NCI-H1930 (cell line): ENCODE measurements around the gene HNRNPUL1.
"Not testable (repeated sequence)": the region's sequence is repeated elsewhere in the genome, so short reads cannot be mapped to it uniquely, and the experiment has no call there.

ENCODE experiments used
- DNase-seq, 2 experiments: peaks; one replicate each; lab custom pipeline; 2025; lab: John Stamatoyannopoulos, UW

The HNRNPUL1 gene

DNA sequence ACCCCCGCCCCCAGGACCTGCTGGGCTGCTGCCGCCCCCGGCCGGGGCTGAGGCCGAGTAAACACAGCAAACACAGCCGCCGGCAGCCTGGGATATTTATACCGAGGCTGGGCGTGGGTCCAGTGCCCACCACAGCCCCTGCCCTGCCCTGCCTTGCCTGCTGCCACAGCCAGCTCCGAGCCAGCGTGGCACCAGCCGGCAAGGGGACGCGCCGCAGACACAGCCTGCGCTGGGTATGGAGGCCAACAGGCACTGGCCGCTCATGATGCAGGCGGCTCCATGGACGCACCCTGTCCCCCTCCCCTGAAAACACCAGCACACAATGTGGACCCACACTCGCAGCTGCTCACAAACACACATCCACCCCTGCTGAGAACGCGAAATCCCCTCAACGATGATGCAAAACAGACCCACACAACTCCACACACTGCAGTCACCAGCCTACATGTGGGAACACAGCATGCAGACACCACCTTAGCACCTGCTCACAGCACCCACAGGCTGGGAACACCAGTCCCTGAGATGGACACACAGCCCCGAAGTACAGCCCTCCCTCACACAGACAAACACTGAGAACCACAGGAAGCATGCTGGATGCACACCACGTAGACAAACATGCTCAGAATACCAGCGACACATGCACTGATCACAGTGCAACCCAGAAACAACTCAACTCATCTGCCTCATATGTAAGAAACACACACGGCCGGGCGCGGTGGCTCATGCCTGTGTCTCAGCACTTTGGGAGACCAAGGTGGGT, 62.0 kb downstream of the HNRNPUL1 start:
- no peak for DNase-seq

DNA sequence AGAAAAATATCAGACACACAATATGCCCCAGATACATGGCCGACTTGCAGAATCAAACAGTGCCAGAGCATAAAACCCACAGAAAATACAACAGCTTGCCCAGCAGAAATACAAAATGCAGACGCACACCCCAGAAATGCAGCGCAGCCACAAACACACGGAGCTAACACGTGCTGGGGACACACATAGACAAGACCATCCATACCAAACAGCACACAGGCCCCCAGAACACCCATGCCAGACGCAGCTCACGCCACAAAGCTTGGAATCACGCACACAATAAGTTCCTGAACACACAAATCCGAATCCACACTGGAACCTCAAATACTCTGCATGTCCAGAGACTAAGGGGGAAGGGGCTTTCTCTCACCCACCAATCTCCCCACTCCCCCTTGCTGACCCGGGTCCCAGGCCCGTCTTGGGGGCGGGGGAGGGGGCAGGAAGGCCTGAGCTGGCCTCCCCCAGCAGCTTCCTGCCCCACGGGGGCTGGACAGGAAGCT, 63.0 kb downstream of the HNRNPUL1 start:
- DNase-seq = no peak

DNA sequence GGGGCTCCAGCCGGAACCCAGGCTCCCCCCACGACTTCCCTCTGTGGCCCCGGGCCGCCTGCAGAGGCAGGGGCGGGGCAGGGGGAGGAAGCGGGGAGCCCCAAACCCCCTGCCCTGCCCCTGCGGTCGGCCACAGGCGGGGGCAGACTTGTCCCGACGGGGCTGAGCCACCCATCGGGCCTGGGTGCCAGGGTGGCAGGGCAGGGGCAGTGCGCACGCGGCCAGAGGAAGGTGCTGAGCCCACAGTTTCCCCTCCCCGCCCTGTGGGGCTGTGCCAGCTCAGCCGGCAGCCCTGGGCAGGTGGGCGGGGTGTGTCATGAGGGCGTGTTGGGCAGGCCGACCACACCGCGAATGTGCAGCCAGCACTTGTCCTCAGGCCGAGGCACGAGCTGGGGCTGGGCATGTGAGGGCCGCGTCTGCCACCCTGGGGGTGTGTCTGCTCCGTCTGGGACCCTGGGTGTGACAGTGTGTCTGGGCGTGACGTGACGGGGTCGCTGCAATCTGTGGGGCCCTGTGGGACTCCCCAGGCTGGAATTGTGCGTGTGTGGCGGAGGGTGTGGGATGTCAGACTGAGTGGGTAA, 63.5 kb downstream of the HNRNPUL1 start:
- no peak for DNase-seq

DNA sequence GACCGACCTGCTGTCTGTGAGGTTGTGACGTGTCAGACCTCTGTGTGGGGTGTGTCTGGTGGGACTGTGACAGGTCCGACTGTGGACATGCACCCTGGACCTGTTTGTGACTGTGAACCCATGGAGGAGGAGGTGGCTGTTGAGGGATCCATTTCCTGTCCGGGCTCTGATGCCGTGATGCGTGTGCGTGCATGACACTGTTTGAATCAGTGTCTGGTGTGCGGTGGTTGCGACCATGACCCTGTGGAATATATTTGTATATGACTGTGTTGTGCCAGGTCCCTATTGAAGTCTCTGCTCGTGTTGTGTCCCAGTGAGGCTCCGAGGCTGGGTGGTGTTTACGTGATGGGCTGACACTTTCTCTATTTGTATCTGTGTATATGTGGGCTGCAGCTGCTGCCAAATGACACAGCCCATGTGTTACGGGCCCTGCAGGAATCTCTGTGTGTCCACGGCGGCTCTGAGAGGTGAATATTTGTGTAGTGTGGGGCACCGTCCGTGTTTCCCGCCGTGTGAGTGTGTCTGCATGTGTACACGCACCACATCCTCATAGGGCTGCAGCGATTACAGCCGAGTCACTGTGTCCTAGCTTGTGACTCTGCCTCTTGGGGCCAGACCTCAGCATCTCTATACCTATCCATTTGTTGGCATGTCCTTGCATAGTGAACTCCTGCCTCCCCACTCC, 64.1 kb downstream of the HNRNPUL1 start:
- DNase-seq = no peak

DNA sequence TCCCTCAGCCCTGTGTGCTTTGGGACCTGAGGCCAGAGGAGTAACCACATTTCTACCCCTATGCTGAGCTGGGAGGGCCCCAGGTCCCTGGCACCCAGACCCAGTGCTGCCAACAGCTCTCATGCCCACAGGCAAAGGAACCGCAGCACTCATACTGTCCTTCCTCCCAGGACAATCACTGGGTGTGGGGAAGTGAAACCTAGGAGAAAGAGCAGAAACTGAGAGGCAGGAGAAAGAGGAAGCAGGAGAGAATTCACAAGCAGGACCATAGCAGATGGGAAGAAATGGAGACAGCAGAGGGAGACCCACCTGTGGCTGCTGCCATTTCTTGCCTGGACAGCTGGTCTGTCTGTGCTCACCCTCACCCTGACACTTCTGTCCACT, 64.7 kb downstream of the HNRNPUL1 start:
- no peak for DNase-seq

DNA sequence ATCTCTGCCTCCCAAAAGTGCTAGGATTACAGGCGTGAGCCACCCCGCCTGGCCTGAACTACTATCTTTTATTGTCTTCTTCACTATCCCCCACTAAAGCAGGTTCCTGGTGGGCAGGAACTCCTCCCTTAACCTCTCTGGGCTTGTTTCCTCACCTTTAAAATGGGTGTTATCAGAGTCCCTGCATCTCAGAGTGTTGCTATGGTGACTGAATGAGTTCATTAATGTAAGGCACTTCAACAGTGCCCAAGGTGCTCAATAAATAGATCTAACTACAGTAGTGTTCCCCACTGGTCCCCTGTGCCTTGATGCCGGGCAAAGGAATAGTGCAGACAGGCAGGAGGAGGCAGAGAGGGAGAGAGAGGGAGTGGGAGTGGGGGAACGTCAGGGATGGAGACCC, 66.3 kb downstream of the HNRNPUL1 start:
- no peak for DNase-seq

DNA sequence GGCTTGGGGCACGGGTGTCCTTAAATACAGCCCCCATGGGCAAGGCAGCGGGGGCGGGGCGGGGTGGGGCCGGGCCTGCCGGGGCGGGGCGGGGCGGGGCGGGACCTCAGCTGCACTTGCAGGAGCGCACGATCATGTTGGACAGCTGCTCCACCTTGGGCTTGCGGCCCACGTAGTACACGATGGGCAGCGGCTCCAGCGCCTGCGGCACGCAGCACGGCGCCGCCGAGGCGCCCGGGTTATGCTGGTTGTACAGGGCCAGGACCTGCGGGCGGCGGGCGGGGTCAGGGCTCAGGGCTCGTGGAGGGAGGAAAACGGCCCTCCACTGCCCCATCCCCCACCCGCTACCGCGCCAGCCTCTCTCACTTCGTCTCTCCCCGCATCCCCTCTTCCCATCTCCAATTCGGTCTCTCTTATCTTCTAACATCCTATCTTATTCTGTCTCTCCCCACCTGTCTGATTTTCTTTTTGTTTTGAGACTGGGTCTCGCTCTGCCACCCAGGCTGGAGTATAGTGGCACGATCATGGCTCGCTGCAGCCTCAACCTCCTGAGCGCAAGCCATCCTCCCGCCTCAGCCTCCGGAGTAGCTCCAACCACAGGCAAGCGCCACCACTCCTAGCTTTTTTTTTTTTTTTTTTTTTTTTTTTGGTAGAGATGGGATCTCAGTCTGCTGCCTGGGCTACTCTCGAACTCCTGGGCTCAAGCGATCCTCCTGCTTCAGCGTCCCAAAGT, 66.9 kb downstream of the HNRNPUL1 start:
- DNase-seq = no peak

DNA sequence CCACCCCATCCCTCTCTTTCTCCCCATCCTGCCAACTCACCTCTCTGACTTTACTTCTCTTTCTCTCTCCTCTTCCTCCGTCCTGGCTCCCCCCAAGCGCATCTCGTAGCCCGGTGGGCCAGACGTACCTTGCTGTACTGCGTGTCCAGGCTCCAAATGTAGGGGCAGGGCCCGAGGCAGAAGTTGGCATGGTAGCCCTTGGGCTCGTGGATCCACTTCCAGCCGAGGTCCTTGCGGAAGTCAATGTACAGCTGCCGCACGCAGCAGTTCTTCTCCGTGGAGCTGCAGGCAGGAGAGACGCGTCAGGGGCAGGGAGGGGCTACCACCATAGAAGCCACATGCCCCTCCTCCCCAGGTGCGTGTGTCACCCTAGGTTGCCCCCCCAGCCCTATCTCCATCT, 67.8 kb downstream of the HNRNPUL1 start:
- DNase-seq = no peak

DNA sequence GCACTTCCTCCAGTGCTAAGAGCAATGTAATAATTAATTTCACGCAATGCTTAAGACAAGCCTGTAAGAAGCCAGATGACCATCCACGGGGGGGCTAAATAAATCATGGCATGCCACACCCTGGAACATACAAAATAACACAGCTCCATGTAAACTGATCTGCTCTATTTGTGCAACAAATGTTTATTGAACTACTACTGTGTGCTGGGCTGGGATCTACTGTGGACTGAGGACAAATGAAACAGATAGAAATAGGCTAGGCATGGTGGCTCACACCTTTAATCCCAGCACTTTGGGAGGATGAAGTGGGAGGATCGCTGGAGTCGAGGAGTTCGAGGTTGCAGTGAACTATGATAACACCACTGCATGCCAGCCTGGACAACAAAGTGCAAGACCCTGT, 68.3 kb downstream of the HNRNPUL1 start:
- DNase-seq = no peak

DNA sequence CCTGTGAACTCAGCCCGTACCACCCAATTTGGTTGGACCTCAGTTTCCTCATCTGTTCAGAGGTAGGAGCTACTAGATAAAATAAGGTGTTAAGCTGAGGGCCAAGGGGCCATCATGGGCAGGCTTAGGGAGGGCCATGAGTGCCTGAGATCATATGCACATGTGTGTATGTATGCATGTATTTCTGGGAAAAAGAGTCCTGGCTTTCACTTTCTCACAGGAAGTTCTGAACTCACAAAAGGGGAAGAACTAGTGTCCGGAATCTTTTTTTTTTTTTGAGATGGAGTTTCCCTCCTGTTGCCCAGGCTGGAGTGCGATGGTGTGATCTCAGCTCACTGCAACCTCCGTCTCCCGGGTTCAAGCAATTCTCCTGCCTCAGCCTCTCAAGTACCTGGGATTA, 70.6 kb downstream of the HNRNPUL1 start:
- DNase-seq = no peak

DNA sequence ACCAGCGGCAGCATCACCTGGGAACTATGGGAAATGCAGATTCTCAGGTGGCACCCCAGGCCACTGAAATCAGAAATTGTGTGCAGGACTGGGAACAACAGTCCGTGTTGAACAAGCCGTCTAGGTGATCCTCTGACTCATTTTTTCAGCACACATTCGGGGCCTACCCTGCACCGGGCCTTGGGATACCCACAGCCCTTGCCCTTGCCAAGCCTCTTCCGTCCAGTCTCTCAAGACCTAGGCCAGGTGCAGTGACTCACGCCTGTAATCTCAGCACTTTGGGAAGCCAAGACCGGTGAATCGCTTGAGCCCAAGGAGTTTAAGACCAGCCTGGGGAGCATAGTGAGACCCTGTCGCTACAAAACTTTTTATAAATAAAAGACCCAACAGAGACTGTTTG, 71.3 kb downstream of the HNRNPUL1 start:
- DNase-seq = no peak

DNA sequence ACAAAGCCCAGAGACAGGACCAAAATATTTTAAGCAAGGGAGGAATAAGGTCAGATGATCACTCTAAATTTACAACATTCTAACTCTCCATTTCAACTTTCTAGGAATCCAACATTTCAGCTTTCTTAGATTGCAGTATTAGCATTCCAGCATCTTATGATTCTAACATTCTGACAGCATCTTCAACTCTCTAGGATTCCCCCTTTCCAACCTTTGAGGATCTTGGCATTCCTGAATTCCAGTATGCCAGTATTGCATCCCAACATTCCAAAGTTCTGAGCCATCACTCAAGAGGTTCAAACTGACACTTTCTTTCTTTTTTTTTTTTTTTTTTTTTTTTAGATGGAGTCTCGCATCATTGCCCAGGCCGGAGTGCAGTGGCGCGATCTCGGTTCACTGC, 75.8 kb downstream of the HNRNPUL1 start:
- DNase-seq = no peak

DNA sequence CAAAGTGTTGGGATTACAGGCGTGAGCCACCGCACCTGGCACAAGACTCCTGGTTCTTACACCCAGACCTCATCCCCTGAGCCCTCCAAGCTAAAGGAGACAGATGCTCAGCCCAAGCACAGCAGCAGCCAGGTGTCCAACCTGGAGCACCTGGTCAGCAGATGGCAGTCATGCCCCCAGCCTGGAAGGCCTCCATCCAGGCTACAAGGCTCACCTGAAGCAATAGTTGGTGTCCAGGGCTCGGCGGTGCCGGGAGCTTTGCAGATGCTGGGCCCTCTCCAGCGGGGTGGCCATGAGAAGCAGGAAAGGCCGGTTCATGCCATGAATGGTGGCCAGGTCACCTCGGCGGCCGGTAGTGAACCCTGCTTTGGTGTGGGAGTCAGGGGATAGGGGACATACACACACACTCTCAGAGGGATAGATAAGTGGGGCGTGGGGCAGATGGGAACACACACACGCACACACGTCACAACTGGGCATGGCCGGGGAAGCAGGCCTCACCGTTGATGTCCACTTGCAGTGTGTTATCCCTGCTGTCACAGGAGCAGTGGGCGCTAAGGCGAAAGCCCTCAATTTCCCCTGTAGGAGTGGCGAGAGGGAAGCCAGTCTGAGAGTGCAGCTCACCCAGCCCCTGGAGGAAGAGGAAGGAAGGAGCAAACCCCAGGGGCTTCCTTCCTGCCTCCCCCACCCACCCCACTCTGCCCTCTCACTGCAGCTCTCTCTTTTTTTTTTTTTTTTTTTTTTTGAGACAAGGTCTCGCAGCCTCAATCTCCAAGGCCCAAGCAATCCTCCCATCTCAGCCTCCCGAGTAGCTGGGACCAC, 77.7 kb downstream of the HNRNPUL1 start:
- no peak for DNase-seq

DNA sequence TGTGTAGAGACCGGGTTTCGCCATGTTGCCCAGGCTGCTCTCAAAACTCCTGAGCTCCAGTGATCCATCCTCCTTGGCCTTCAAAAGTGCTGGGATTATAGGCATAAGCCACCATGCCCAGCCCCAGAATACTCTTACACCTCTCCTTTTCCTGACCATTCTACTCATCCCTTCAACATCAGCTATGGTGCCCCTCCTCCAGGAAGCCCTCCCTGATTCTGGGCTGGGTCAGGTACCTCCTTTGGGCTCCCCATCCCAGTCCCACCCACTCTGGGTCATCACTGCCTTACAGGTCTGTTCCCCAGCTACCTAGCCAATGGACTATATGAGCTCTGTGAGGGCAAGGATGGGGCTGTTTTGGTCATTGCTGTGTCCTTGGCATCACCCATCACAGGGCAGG, 80.0 kb downstream of the HNRNPUL1 start:
- DNase-seq = no peak

DNA sequence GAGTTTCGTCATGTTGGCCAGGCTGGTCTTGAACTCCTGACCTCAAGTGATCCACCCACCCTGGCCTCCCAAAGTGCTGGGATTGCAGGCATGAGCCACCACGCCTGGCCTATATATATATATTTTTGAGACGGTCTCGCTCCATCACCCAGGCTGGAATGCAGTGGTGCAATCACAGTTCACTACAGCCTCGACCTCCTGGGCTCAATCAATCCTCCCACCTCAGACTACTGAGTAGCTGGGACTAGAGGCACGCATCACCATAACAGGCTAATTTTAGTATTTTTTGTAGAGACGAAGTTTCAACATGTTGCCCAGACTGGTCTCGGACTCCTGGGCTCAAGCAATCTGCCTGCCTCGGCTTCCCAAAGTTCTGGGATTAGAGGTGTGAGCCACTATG, 82.7 kb downstream of the HNRNPUL1 start:
- not testable (repeated sequence) for DNase-seq

DNA sequence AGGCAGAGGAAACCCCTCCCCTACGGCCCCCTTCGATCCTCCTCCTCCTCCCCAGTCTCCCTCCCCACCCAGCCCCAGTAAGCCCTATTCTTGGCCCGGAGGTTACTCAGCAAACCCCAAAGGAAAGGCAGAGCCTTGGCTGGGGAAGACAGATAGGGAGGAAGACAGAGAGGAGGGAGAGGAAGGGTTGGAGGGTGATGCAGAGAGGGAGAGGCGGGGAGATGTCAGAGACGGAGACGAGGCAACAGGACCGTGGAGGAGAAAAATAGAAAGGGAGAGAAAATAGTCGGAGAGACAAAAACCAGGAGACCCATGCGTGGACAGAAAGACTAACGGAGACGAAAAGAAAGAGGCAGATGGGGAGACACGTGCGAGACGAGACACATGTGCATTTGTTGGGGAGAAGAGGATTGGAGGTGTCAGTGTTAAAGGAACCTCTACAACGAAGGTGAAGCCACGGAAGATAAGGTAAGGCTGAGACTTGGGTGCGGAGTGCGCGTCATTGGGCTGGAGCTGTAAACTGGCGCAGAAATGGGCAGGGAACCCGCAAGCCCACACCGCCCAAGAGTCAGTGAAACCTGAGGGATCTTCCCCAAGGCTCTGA, 86.7 kb downstream of the HNRNPUL1 start:
- DNase-seq = no peak

DNA sequence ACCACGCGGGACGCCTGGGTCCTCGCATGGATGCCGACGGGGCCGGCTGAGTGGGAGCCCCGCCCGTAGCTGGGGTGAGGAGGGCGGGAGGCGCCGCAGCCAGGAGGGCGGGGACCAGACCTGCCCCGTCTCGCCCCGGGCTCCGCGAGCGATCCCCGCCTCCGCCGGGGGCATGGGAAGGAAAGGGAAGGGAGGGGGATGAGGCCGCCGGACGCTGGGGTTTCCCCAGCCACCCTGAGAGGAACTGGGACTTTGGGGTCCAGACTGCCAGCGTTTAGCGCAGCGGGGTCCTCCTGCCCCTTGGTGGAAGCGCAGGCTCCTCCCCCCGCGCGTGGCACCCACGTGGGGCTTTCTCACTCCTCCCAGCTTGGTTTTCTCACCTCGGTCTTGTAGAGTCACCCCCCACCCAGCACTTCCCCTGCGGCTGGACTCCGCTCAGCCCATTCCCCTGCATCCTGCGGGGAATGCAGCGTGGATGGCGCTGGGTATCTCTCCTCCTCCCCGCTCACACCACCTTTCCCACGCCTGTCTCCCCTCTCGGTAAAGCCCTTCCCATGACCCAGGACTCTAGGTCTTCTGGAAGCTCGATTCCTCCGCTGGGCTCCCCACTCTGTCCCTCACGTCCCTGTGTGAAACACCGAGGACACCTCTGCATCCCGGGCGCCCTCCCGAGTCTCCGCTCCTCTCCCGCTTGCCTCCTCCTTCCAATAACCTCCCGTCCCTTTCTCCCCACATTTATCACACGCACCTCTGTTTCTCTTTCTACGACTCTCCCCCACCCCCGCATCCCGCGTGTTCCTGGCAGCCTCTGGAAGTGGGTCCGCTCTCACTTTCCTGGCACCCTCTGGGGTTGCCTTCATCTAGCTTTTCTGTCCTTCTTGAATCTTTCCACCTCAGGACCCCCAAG, 87.4 kb downstream of the HNRNPUL1 start:
- no peak for DNase-seq

DNA sequence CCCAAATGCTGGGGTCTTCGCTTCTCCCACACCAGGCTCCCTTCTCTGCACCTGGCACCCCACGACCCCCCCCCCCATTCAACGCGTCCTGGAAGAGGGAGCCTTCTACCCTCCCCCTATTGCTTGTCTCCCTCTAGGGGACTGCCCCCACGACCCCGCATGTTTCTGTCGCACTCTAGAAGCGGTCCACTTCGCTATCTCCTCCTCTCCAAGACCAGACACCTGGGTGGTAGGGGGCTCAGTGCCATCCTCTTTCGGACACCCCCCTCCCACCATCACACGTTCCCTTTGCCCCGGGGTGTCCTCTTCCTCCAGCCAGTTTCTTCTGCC, 88.1 kb downstream of the HNRNPUL1 start:
- DNase-seq = no peak

DNA sequence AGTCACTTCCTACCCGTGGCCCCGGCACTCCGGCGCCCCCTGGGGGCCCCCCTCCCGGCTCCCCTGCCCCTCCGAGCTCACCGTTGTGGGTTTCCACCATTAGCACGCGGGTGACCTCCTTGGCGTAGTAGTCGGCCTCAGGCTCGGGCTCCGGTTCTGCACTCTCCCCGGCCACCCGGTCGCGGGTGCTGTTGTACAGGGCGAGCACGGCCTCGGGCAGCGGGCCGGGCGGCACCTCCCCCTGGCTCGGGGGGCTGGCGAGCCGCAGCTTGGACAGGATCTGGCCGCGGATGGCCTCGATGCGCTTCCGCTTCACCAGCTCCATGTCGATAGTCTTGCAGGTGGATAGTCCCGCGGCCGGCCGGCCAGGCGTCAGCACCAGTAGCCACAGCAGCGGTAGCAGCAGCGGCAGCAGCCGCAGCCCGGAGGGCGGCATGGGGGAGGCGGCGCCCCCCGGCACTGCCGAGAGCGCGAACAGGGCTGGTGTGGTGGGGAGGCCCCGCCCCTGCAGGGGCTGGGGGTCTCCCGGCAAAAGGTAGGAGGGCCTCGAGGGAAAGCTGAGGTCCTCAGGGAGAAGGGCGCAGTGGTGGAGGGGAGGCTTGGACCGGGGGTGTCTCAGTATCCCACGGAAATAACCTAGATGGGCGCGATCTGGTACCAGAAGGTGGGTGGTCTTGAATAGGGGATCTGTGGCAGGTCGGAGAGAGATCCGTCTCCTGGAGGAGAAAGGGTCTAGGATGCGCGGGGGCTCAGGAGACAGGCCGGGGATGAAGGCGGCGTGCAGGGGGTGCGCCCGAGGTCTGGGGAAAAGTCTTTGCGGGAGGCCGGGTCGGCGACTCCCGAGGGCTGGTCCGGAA, 88.7 kb downstream of the HNRNPUL1 start:
- peak; percentile 60 to 75 for DNase-seq
